Skeletal muscle tissue (tissue), 4 donors: ENCODE data around the gene UBE3A. TPM values are rescaled to one million over a fixed set of nuclear protein-coding genes. Genes with fewer than 3 reads are reported as not detected.

Source experiments
- H3K27ac ChIP-seq: one replicate; pipeline ENCODE4 v1.7.0; 2013; ENCODE audit warnings: mild to moderate bottlenecking, low read depth, low read length, inconsistent platforms
- H3K27me3 ChIP-seq, 3 donors: one replicate each; pipeline ENCODE4 v1.7.0; 2013; ENCODE audit warnings: low read length in 3 of 3; ENCODE audit not compliant: control insufficient read depth in 3 of 3, insufficient read depth in 3 of 3
- H3K36me3 ChIP-seq, 3 donors: one replicate each; pipeline ENCODE4 v1.7.0; 2013; ENCODE audit warnings: low read length in 3 of 3; ENCODE audit not compliant: control insufficient read depth in 3 of 3, insufficient read depth in 3 of 3
- H3K4me1 ChIP-seq, 3 donors: one replicate each; pipeline ENCODE4 v1.7.0; 2013; ENCODE audit warnings: low read length in 3 of 3, mild to moderate bottlenecking in 3 of 3; ENCODE audit not compliant: control insufficient read depth in 3 of 3, insufficient read depth in 3 of 3
- H3K4me3 ChIP-seq, 3 donors: one replicate each; pipeline ENCODE4 v1.7.0; 2013; ENCODE audit warnings: low read length in 3 of 3
- H3K9ac ChIP-seq, 3 donors: one replicate each; pipeline ENCODE4 v1.7.0; 2013; ENCODE audit warnings: low read length in 3 of 3, mild to moderate bottlenecking in 3 of 3, moderate library complexity in 2 of 3, low read depth in 1 of 3
- H3K9me3 ChIP-seq, 3 donors: one replicate each; pipeline ENCODE4 v1.7.0; 2013; ENCODE audit warnings: low read length in 3 of 3; ENCODE audit not compliant: control insufficient read depth in 3 of 3
- total RNA-seq: library from RNA; depleted of rRNA; stranded (reverse); fragments of >200 nt; gene quantifications from one replicate; pipeline ENCODE4 v1.2.3, GENCODE V29; 2014
- donor health status: Osteomylitis.

Gene UBE3A
- 218 TPM for total RNA-seq

DNA sequence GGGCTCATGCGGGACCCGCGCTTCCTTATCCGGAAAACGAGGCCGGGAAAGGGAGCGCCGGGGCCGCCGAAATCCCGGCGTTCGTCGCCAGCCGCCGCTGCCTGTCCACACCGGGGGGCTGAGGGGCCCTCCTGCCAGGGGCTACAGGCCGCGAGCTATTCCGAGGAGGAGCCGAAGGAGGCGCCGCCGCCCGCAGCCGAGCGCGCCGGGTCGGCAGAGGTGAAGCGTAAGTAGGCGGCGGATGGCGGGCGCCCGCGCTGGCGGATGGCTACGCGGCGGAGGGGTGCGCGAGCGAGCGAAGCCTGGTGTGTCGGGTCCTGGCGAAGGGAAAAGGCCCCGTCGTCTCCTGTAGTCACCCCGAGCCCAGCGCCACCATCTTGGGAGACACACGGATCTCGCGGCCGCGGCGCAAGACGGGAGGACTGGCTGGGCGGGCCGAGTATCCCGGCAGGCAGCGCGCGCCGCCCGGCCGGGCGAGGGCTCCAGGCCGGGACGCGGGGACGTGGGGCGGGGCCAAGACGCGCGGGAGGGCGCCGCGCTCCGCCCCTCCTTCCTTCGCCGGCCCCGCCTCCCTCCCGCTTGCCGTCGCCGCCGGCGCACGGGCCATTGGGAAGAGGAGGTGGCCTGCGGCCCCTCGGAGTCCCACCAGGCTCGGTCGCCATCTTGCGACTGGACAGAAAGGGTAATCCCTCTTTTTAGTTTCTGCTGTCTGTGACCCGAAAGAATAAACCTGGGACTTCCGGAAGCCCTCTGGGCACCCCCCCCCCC lies at the start of gene UBE3A:
Gene UBE3A (minus strand): TSS at position 424 of the 768 bp plus-strand sequence. CDS start 29,917 bp downstream, outside the sequence.
- Histone ChIP-seq H3K9ac (peak within 1 kb of the TSS; percentile 93 to 97 (median 96)), H3K27me3 (no peaks in the 10 kb centered on the region), H3K27ac (peak within 1 kb of the TSS; percentile 98), H3K4me3 (peak within 1 kb of the TSS; percentile 89), H3K9me3 (no peaks in the 10 kb centered on the region), H3K36me3 (no peaks in the 10 kb centered on the region), H3K4me1 (peaks cover 3 to 25% (median 16%) of the 10 kb centered on the region in 3 donors)

DNA sequence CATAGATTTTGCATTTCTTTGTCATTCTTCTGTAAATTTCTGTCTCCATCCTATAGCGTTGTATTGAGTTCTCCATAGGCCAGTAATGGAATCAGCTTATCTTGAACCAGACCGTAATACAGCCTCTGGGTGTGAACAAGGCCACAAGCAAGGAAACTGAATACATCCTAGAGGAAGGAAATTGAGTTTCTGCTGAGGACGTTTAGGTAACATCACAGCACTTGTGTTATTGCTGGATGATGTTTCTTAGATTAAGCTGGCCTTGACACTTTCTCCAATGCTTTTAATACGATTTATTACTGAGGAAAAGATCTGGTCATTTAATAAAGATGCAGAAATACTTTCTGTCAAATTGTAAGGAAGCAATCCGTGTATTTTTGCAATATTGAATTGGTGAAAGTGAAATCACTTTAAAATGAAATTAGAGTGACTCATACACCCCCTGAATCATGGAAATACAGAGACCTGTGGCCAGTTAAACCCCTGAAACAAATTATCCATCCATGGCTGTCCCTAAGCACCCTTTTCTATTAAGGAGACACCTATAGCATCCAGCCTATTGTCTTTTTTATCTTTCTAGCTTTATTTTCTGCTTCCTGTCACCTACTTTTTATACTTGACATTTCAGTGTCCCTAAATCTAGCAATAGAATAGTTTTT lies 48.5 kb upstream of the UBE3A start:
- Histone ChIP-seq H3K27ac (no peak overlapping the region), H3K27me3 (no peaks in the 10 kb centered on the region), H3K9me3 (peaks cover 0 to 2% (median 0%) of the 10 kb centered on the region in 3 donors)

DNA sequence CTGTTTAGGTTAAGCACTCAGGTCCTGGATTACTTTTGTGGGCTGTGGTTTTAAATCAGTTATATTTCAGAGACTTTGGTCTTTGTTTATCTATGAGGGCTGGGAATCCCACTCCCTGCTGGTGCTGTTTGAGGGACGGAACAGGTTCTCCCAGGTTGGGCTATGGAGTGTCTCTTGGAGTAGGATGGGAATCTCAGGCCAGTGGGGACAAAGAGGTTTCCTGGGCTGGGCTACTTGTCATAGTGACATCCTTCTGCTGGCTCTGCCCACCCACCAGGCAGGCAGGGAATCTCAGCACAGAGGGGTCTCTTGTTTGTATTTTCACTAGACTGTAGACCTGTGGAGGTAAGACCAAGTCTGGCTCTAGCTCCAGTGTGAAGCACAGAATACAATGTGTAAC lies 47.2 kb upstream of the UBE3A start:
- peaks cover 0 to 6% (median 4%) of the 10 kb centered on the region in 3 donors for H3K4me1 ChIP-seq
- no peaks in the 10 kb centered on the region for H3K27me3 ChIP-seq
- no peak overlapping the region for H3K27ac ChIP-seq
- H3K4me3 ChIP-seq: no peak overlapping the region
- H3K9ac ChIP-seq: no peak overlapping the region
- no peaks in the 10 kb centered on the region for H3K9me3 ChIP-seq
- H3K36me3 ChIP-seq: no peaks in the 10 kb centered on the region

More for the DNA sequence above, 48.5 kb upstream of the UBE3A start:
- H3K4me1 ChIP-seq: no peaks in the 10 kb centered on the region
- H3K36me3 ChIP-seq: no peaks in the 10 kb centered on the region
- H3K9ac ChIP-seq: no peak overlapping the region
- no peak overlapping the region for H3K4me3 ChIP-seq

DNA sequence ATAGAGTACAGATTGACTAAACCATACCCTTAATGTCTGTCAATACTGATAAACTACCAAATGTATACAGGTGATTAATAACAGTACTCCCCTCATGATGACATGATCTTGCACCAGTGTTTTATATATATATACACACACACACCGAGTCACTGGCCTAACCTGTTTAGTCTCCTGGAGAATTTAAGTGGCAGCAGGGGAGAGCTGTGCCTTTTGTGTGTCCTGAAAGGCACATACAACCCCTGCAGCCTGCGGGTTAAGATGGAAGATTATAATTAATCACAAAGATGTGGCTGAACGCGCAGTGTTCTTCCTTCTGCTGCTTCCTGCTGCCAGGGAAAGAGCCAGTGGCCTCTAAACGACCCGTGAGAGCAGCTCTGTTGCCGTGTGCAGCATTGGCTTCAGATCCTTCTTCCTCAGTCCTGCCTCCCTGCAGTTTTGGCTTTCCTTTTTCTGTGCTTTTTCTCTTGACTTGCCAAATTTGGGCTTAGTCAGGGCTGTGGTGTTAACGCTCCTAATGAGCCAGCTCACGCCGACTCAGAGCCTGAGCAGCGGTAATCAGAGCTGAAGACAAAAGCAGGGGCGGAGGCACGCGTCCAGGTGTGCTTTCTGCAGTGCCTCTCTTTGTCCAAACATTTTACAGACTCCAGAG lies 42.5 kb upstream of the UBE3A start:
- Histone ChIP-seq H3K36me3 (no peaks in the 10 kb centered on the region), H3K27ac (no peak overlapping the region), H3K27me3 (no peaks in the 10 kb centered on the region), H3K9me3 (no peaks in the 10 kb centered on the region), H3K9ac (peak overlapping the region in 2 of 3 donors; percentile 23 to 74), H3K4me1 (peaks cover 0 to 6% (median 4%) of the 10 kb centered on the region in 3 donors), H3K4me3 (peak overlapping the region; percentile 17 to 61 (median 57))

DNA sequence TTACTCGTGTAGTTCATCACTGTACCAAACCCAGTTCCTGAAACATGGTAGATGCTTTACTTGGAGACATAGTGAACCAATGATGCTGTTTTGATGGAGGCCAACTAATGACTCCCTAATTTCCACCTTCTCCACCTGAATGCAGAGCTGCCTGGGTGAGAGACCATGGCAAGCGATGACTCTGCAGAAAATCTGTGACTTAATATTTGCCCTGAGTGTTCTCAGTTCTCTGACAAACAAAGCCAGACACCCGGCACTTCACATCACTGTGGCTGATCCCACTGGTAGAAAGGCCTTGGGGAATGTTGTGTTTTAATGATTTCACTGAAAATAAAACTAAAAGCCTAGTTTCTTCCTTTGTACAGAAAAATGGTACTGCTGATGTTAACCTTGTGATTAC lies 39.5 kb upstream of the UBE3A start:
- peaks cover 0 to 6% (median 4%) of the 10 kb centered on the region in 3 donors for H3K4me1 ChIP-seq
- no peak overlapping the region for H3K4me3 ChIP-seq
- no peak overlapping the region for H3K9ac ChIP-seq
- H3K9me3 ChIP-seq: no peaks in the 10 kb centered on the region
- H3K36me3 ChIP-seq: no peaks in the 10 kb centered on the region
- no peaks in the 10 kb centered on the region for H3K27me3 ChIP-seq
- H3K27ac ChIP-seq: no peak overlapping the region

DNA sequence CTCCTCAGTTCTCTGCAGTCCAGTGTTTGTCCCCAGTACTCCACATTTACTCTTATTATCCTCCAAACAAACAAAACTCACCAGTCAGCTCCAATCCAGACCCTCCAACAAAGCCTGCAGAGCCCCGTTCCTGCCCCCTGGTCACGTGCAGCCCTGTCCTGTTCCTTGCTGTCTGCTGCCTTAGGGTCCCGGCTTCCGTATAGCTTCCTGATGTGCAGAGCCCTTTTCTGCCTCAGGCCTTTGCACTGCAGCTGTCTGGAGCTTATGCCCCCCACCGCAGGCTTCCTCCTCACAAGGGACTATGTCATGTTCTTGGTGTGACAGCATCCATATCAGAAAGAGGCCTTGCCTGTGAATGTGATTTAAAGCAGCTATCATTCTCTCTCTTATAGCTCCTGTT lies 39.0 kb upstream of the UBE3A start:
- Histone ChIP-seq H3K36me3 (no peaks in the 10 kb centered on the region), H3K4me3 (no peak overlapping the region), H3K27ac (no peak overlapping the region), H3K9ac (no peak overlapping the region), H3K4me1 (peaks cover 0 to 6% (median 4%) of the 10 kb centered on the region in 3 donors), H3K27me3 (no peaks in the 10 kb centered on the region), H3K9me3 (no peaks in the 10 kb centered on the region)

DNA sequence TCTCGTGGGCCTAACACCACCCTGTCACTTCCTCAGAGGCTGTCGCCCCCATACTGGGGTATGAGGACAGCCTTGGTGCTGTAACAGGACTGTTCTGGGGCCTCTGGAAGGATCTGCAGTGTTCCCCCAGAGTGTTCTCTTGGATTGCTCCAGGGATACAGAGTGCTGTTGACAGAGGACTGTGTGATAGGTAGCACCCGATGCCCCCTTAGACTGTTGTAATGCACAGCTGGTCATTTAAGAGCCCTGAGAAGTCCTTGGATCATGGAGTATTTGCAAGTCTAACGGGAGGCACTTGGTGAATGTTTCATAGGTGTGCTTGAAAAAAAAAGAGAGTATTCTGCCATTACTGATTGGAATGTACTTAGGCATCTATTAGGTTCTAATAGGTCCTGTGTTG lies 35.4 kb upstream of the UBE3A start:
- Histone ChIP-seq H3K4me3 (no peak overlapping the region), H3K9ac (no peak overlapping the region), H3K27me3 (no peaks in the 10 kb centered on the region), H3K36me3 (no peaks in the 10 kb centered on the region), H3K4me1 (peaks cover 0 to 6% (median 4%) of the 10 kb centered on the region in 3 donors), H3K27ac (no peak overlapping the region), H3K9me3 (no peaks in the 10 kb centered on the region)

DNA sequence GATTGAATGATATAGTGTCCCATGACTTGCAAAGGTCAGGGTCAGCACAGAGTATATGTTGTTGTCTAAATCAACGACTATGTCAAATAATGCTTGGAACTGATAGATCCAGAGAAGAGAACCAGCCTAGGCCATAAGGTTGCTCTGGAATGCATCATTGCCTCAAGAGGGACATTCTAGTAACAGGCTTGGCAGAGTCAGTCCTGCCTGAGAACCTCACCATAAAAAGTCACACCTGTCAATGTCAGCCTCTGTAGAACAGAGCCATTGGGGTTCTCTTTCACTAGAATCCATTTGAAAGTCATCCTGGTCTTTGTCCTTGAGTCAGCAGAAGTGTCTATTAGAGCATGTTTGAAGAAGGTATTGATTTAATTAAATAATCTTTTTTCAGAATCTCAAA lies 31.4 kb upstream of the UBE3A start:
- H3K27ac ChIP-seq: no peak overlapping the region
- H3K27me3 ChIP-seq: no peaks in the 10 kb centered on the region
- no peak overlapping the region for H3K9ac ChIP-seq
- H3K9me3 ChIP-seq: no peaks in the 10 kb centered on the region
- no peaks in the 10 kb centered on the region for H3K36me3 ChIP-seq
- H3K4me1 ChIP-seq: peaks cover 11 to 14% (median 11%) of the 10 kb centered on the region in 3 donors
- no peak overlapping the region for H3K4me3 ChIP-seq

DNA sequence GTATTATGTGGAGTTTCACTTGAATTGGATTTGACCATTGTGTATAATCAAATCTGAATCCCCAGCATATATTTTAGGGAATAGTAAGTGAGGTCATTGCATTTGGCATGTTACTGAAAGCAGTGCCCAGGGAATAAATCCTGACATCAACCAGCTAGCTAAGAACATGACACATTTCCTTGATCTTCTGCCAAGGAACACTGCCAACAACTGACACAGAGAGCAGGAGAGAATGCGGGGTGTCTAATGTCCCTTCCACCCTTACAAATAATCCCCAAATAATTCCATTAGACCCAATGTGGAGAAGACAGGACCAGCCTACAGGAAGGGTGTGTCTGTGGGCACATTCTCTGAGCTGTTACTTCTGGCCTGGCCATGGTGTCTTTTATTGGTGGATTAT lies 30.6 kb upstream of the UBE3A start:
- Histone ChIP-seq H3K27me3 (no peaks in the 10 kb centered on the region), H3K9ac (no peak overlapping the region), H3K4me1 (peaks cover 11 to 14% (median 11%) of the 10 kb centered on the region in 3 donors), H3K27ac (no peak overlapping the region), H3K9me3 (no peaks in the 10 kb centered on the region), H3K36me3 (no peaks in the 10 kb centered on the region), H3K4me3 (no peak overlapping the region)

DNA sequence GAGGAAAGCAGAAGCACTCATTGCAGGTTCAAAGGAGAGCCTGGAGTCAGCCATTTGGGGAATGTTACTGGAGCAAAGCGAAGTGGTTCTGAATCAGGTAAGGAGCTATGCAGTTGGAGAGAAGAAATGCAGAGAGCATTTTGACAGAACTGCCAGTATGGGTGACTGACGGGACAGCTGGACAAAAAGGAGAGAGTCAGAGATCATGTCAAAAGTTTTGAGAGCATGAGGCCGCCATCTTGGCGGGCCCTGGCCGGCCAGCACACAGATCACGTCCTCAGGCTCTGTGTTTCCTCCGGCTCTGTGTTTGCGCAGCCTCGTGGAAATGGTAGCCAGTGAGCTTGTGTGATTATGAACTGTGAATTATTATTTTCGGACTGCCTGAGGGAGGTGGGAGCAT lies 29.8 kb upstream of the UBE3A start:
- Histone ChIP-seq H3K9me3 (no peaks in the 10 kb centered on the region), H3K9ac (no peak overlapping the region), H3K4me1 (peaks cover 11 to 14% (median 11%) of the 10 kb centered on the region in 3 donors), H3K36me3 (no peaks in the 10 kb centered on the region), H3K27me3 (no peaks in the 10 kb centered on the region), H3K27ac (no peak overlapping the region), H3K4me3 (peak overlapping the region in 1 of 3 donors; percentile 8)
